Measurements from ENCODE around the gene ARL4C.

- TF ChIP-seq CTCF (conservative IDR thresholded peaks at IDR 0.05) (no peak), EZH2 (IDR thresholded peaks at IDR 0.05; ENCODE audit: low read depth) (no peak)
Measured at GRCh38 chr2:234512884-234513669, 16.2 kb upstream of the ARL4C start.
